Mesothelial cell of epicardium (in vitro differentiated cells): ENCODE measurements around the gene TMEM51. TPM values are rescaled to one million over a fixed set of nuclear protein-coding genes. Genes with fewer than 3 reads are reported as not detected.

Experiments used
- DNase-seq, 2 experiments: peaks; one replicate each; pipeline ENCODE4 v3.0.0; 2021; ENCODE audit warnings: low spot score in 2 of 2; ENCODE audit not compliant: unreplicated experiment in 2 of 2
- H3K27ac Mint-ChIP-seq: 2 replicates; pipeline ENCODE4 v1.8.0; 2021; ENCODE audit warnings: mixed read lengths
- H3K27me3 Mint-ChIP-seq: 2 replicates; pipeline ENCODE4 v1.8.0; 2021; ENCODE audit warnings: low read depth, mixed read lengths
- H3K36me3 Mint-ChIP-seq: 2 replicates; pipeline ENCODE4 v1.8.0; 2021; ENCODE audit warnings: mixed read lengths
- H3K4me1 Mint-ChIP-seq: 2 replicates; pipeline ENCODE4 v1.8.0; 2021; ENCODE audit warnings: mixed read lengths
- H3K4me3 Mint-ChIP-seq: 2 replicates; pipeline ENCODE4 v1.8.0; 2021; ENCODE audit warnings: mild to moderate bottlenecking, moderate library complexity, mixed read lengths
- H3K9me3 Mint-ChIP-seq: 2 replicates; pipeline ENCODE4 v1.8.0; 2021; ENCODE audit warnings: mixed read lengths
- CTCF ChIP-seq: fragments of 200-600 bp; sonication (generic); IDR thresholded peaks from one replicate; pipeline ENCODE4 v1.5.0; 2021; ENCODE audit warnings: antibody characterized with exemption; ENCODE audit not compliant: unreplicated experiment
- total RNA-seq: library from RNA; stranded (reverse); gene quantifications from 3 replicates; pipeline ENCODE4 v1.2.1, GENCODE V29; 2021

TMEM51 gene
- total RNA-seq, 1 donor from 2014 or later: 10.9 TPM

GRCh38 chr1:15219280-15220023 is 65.9 kb downstream of the TMEM51 start:
- Mint-ChIP-seq H3K27ac (no peak overlapping the region), H3K4me3 (no peak overlapping the region), H3K4me1 (peaks cover 10% of the 10 kb centered on the region), H3K9me3 (no peaks in the 10 kb centered on the region), H3K36me3 (peaks cover 21% of the 10 kb centered on the region), H3K27me3 (no peaks in the 10 kb centered on the region)
- TF ChIP-seq CTCF: no peak
- DNase-seq: no peak

DNA sequence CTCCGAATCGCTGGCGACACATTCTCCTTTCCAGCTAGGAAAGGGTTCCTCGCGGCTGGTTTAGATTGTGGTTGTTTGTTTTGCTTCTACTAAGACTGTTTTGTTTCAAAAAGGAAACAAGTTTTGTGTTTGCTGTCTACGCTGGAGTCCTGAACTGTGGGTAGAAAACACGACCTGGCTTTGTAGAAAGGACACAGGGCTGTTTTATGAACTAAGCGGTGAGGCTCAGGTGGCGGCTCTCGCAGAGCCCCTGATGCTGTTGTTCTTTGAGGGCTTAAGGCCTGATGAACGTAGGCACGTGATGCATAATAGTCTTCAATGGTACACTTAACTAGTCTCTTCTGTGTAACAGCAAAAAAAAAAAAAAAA is 66.5 kb downstream of the TMEM51 start:
- Mint-ChIP-seq H3K4me1 (peaks cover 5% of the 10 kb centered on the region), H3K4me3 (no peak overlapping the region), H3K27ac (no peak overlapping the region), H3K27me3 (no peaks in the 10 kb centered on the region), H3K36me3 (peaks cover 21% of the 10 kb centered on the region), H3K9me3 (no peaks in the 10 kb centered on the region)
- no peak for TF ChIP-seq CTCF
- no peak for DNase-seq

GRCh38 chr1:15220825-15221431 is 67.4 kb downstream of the TMEM51 start:
- no peak overlapping the region for H3K27ac Mint-ChIP-seq

GRCh38 chr1:15222653-15223303 is 69.2 kb downstream of the TMEM51 start:
- H3K4me3 Mint-ChIP-seq: no peak overlapping the region
- H3K27me3 Mint-ChIP-seq: no peaks in the 10 kb centered on the region
- H3K27ac Mint-ChIP-seq: no peak overlapping the region
- H3K9me3 Mint-ChIP-seq: no peaks in the 10 kb centered on the region
- peaks cover 19% of the 10 kb centered on the region for H3K36me3 Mint-ChIP-seq
- no peak for TF ChIP-seq CTCF
- peaks cover 9% of the 10 kb centered on the region for H3K4me1 Mint-ChIP-seq
- no peak for DNase-seq

More at GRCh38 chr1:15220825-15221431, 67.4 kb downstream of the TMEM51 start:
- Mint-ChIP-seq H3K4me1 (peaks cover 6% of the 10 kb centered on the region), H3K27me3 (no peaks in the 10 kb centered on the region), H3K36me3 (peaks cover 21% of the 10 kb centered on the region), H3K4me3 (no peak overlapping the region), H3K9me3 (no peaks in the 10 kb centered on the region)
- no peak for DNase-seq
- no peak for TF ChIP-seq CTCF

DNA sequence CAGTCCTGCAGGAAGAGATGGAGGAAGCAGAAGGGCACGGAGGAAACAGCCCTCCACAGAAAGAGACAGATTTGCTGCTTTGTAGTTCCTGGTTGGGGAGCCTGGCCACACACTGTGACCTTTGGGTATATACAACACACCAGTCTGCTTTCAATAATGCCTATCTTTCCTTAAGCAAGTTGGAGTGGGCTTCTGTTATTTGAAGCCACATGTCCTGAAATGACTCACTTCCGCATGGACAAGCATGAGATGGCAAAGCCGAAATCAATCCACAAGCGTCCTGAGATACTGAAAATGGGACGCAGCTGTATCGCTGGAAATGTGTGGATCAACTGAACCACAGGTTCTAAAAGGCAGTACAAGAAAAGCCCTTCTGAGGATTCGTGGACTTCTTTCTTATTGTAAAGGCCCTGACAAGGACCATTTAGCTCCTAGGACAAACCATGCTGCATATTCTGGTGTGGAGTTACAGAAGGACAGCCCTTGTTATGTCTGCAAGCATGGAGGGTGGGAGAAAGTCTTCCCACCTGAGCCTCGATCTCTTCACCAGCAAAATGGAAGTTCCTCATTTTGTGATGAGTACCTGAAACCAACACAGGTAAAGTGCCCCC is 70.8 kb downstream of the TMEM51 start:
- TF ChIP-seq CTCF: no peak
- H3K27me3 Mint-ChIP-seq: no peaks in the 10 kb centered on the region
- peaks cover 7% of the 10 kb centered on the region for H3K36me3 Mint-ChIP-seq
- no peak for DNase-seq
- no peak overlapping the region for H3K4me3 Mint-ChIP-seq
- H3K27ac Mint-ChIP-seq: no peak overlapping the region
- H3K9me3 Mint-ChIP-seq: no peaks in the 10 kb centered on the region
- peaks cover 9% of the 10 kb centered on the region for H3K4me1 Mint-ChIP-seq
